ENCODE measurements around the gene FAM219A.
A peak's percentile ranks its signal among the peaks of the same experiment; 100 is the strongest.
"Not testable (repeated sequence)": the region's sequence is repeated elsewhere in the genome, so short reads cannot be mapped to it uniquely, and the experiment has no call there.

FAM219A gene

GRCh38 chr9:34443976-34444375 is 14.4 kb downstream of the FAM219A start:
- DNase-seq (ENCODE audit: low spot score), result no peak

DNA sequence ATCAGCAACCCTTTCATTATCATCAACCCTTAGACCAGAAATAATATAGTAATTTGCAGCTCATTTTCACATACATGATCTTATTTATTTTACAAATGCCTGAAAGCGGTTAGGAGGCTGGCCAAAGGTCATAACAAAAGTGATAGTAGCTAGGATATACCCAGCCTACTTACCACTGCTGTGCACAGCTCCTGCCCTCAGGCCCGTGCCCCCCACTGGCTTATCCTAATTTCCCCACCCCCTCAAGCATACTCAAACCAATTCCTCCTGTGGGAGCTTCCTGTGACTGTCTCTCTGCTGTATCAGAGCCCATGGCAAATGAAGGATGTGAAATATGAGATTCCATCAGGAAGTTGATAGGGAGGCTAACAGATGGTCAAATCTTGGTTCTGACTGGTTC is 14.8 kb downstream of the FAM219A start:
- DNase-seq (ENCODE audit: low spot score), result no peak

GRCh38 chr9:34442770-34443169 is 15.6 kb downstream of the FAM219A start:
- DNase-seq (ENCODE audit: low spot score), result no peak

DNA sequence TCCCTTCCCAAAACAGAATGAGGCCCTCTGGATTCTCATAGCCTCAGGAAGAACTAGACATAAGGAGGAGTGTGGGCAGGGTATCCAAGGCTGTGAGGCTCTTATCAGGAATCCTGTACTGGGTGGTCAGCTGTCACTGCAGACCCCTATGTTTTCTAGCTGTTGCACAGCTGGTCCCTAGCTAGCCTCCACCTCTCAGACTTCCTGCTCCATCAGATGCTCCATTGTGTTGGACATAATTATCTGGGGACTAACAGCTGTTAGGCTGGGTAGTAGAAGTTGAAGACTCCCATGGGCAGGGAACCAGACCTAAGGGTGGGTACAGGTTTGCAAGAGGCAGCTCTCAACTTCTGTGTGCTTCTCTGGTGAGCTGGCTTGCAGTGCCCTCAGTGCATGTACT is 18.4 kb downstream of the FAM219A start:
- DNase-seq (ENCODE audit: low spot score), result no peak

DNA sequence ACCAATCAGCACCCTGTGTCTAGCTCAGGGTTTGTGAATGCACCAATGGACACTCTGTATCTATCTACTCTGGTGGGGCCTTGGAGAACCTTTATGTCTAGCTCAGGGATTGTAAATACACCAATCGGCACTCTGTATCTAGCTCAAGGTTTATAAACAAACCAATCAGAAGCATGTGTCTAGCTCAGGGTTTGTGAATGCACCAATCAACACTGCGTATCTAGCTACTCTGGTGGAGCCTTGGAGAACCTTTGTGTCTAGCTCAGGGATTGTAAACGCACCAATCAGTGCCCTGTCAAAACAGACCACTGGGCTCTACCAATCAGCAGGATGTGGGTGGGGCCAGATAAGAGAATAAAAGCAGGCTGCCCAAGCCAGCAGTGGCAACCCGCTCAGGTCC is 19.9 kb downstream of the FAM219A start:
- DNase-seq (ENCODE audit: low spot score), result not testable (repeated sequence)

DNA sequence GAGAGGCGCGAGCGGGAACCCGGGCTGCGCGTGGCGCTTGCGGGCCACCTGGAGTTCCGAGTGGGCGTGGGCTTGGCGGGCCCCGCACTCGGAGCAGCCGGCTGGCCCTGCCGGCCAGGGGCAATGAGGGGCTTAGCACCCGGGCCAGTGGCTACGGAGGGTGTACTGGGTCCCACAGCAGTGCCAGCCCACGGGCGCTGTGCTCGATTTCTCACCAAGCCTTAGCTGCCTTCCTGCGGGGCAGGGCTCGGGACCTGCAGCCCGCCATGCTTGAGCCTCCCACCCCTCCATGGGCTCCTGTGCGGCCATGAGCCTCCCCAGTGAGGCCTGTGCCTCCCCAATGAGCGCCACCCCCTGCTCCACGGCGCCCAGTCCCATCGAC is 20.5 kb downstream of the FAM219A start:
- not testable (repeated sequence) for DNase-seq (ENCODE audit: low spot score)

DNA sequence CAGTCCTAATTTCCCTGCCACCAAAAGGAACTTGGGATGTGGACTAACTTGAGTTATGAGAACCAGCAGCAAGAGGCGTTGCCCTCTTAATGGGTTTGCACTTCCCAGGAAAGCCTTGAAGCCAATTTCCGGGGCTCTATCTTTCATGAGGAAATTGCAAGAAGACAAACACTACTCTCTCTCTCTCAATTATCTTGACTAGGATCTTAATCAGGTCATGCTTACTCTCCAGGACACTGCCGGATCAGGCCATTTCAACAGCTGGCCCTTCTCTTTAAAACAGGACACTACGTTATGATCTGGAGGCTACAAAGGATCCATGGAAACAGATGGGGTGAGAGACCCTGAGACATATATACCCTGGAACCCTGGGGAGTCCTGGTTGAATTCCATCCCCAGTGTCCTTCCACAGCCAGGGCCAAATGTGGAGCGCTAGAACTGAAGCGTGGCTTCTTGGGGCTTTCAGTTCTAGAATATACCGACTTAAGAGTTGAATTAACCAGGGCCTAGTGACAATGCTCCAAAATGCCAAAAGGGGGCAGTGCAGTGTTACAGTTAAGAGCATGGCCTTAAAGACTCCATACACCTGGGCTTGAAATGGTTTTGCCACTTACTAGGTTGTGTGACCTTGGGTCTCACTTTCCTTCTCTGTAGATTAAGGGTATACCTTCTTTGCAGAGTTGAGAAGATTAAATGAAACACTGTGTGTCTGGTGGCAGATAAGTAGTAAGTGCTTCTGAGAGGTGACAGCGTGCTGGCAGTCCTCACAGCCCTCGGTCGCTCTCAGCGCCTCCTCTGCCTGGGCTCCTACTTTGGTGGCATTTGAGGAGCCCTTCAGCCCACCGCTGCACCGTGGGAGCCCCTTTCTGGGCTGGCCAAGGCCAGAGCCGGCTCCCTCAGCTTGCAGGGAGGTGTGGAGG is 21.1 kb downstream of the FAM219A start:
- DNase-seq (ENCODE audit: low spot score), result peak; percentile 58

GRCh38 chr9:34431667-34432066 is 26.7 kb downstream of the FAM219A start:
- no peak for DNase-seq (ENCODE audit: low spot score)

DNA sequence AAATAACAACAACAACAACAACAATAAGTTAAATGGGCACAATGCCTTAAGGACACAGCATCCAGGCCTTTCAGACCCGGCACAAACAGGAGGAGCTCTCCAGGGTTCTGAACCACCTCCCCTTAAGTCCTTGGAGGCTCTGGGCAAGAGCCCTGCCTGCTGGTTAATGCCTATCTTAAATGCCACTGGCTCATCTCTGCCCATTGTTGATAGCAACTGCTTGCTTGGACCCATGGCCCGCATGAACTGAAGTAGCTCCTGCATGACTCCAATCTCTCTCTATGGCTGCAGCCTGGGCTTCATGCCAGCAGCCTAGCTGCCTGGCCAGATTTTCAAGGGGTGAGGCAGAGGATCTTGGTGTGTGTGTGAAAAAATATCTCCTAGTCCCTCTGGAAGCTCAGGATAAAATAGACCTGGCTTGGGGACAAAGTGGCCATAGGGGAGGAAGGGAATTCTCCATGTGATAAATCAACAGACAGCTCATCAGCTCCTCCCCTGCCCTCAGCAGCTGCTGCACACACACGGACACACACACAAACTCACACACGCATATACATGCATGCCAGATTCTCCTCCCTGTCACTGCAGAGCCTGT is 27.4 kb downstream of the FAM219A start:
- DNase-seq (ENCODE audit: low spot score), result peak; percentile 28

- DNase-seq (ENCODE audit: low spot score), result no peak
Measured at GRCh38 chr9:34428325-34428958, 29.9 kb downstream of the FAM219A start.

- no peak for DNase-seq (ENCODE audit: low spot score)
Measured at GRCh38 chr9:34426347-34427074, 31.9 kb downstream of the FAM219A start.

GRCh38 chr9:34419716-34420504 is 38.5 kb downstream of the FAM219A start:
- DNase-seq (ENCODE audit: low spot score), result no peak

DNA sequence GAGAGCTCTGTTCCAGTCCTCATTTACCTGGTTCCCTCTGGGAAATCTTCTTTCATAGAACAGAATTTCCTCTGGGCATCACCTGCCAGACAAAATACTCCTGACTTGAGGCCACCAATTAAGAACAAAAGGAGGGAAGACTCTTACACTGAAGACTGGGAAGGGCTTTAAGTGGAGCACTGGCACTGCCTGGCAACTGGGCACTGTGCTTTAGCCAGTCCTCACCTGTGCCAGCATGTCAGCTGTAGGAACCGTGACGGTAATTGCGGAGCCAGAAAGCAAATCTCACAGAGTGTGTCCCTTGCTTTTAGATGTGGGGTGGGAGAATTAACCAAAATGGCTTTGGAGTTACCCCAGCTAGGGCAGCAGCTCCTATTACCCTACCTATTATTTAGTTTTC is 40.6 kb downstream of the FAM219A start:
- DNase-seq (ENCODE audit: low spot score), result no peak

DNA sequence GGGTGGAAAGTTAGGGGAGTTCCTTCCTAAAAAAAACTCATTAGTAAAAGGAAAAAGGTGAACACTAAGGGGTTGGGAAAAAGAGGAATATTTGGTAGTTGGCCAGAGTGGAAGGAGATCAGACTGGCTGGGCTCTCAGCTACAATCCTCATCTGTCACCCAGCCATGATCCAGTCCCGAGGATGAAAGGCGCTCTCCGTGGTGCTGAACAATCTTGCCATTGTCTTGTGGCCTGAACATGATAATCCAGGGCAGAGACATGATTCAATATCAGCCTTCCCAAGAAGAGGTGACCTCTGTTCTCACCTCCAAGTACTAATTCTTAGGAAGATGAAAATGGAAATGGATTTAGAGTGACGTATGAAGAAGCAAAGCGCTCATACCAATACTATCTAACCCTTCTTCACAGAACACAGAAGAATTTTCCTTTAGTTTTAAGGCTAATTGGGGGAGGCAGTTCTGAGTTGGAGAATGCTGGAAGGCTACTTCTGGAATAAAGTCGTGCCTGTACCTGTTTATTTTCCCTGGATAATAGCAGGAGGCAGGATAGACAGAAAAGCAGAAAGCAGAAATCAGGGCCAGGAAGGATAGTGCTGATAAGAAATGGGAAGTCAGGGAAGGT is 45.0 kb downstream of the FAM219A start:
- peak; percentile 56 for DNase-seq (ENCODE audit: low spot score)

DNA sequence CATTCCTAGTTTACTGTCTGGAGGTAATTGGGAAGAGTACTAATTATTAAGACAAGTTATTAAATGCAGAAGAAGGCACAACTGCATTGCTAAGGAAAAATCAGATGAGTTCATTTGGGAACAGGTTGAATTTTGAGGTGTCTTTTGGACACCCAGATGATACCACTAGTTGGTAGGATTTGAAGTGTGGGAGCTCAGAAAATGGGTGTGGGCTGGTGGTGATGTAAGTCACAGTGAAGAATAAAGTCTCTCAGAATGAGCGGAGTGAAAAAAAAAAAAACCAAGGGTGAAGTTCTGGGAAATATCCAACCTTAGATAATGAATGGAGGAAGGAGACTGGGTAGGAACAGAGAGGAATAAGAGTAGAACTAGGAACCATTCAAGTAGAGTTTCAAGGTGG is 46.0 kb downstream of the FAM219A start:
- no peak for DNase-seq (ENCODE audit: low spot score)

- no peak for DNase-seq (ENCODE audit: low spot score)
Measured at GRCh38 chr9:34409154-34409553, 49.2 kb downstream of the FAM219A start.

- no peak for DNase-seq (ENCODE audit: low spot score)
Measured at GRCh38 chr9:34408173-34408572, 50.2 kb downstream of the FAM219A start.

DNA sequence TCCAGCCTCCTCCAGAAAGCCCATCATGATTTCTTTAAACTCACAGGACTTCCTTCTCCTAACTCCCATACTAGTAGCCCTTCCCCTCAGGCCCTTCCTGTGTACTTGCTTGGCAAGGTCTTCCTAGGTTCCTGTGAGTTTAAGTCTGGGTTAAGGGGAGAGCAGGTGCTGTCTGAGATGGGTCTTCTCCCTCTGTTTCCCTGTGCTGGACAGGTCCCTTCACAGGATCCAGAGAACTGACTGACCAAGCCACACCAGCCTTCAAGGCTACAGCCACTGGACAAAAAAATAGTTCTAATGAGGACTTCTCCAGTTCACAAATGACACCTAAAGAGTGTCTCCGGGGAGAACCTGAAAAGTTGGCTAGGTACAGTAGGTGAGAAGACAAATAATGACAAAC is 52.2 kb downstream of the FAM219A start:
- no peak for DNase-seq (ENCODE audit: low spot score)

DNA sequence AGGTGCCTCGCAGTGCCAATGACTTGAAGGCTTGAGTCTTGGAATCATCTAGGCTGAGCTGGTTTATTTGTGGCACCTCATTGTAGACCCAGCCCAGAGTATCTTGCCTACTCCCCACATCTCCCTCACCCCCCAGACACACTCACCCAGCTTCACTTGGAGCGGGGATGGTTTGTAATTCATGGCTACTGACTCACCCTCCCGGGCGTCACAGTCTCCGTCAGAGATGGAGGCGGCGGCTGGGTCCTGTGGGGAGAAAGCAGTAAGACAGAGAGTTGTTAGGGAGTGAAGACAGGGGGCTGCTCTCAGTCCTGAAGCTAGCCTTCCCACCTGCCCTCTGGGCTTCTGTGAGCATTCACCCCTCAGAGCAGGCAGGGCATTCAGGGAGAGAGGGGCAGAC is 52.7 kb downstream of the FAM219A start:
- DNase-seq (ENCODE audit: low spot score), result no peak

- peak; percentile 69 for DNase-seq (ENCODE audit: low spot score)
Measured at GRCh38 chr9:34403554-34404380, 54.6 kb downstream of the FAM219A start.

Measured in HuH-7 (cell line).